NCI-H69 (cell line): ENCODE results near the gene CRMP1.
"Not testable (repeated sequence)": the region's sequence is repeated elsewhere in the genome, so short reads cannot be mapped to it uniquely, and the experiment has no call there.

Source experiments
- DNase-seq: peaks from one replicate; lab custom pipeline; 2025; lab: John Stamatoyannopoulos, UW

CRMP1 gene

DNA sequence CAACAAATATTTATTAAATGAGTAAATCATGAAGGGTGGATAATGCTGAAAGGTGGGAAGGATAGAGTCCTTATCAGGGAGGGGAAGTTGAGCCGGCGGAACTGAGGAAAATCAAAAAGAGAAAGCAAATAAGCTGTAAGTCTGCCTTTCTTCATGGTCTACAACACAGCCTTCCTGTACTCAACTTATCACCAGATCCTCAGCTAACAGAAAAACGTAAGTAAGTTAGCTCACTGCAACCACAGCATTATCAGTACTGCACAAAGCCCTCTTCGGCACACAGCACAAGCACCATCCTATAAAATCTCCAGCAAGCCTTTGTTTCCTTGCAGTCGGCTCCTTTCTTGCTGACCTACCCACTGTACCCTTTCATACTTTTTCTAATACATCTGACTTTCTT is 70.3 kb downstream of the CRMP1 start:
- no peak for DNase-seq

DNA sequence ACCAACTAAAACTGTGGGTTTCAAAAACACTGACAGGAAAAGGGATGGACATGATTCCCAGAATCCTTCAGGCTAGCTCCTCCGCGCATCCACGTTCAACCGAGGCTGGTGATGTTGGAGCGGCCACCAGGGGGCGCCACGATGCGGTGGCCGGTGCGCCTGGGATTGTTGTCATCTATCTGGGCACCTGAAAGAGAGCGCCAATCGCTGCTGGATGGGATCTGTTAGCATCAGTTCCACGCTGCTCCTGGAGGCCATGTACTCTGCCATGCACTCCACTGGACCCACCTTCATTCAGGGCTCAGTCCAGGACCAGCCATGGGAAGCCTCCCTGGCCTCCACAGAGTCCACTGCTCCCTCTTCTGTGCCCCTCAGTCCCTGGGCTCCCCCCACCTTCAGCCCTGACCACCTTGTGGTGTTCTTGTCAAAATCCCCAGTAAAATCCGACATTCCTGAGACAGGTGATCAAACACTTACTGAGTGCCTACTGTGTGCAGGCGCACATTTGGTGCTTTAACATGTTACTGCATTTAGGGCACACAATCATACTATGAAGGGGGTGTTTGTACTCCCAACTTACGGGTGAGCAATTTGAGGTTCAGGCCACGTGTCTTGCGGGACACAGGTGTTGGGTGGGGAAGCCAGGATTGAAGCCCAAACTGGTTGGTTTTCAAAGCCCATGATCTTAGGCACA is 71.1 kb downstream of the CRMP1 start:
- DNase-seq: peak; percentile 12

GRCh38 chr4:5816851-5817375 is 76.0 kb downstream of the CRMP1 start:
- no peak for DNase-seq

- DNase-seq: no peak
Observed at GRCh38 chr4:5816101-5816500, 76.8 kb downstream of the CRMP1 start.

DNA sequence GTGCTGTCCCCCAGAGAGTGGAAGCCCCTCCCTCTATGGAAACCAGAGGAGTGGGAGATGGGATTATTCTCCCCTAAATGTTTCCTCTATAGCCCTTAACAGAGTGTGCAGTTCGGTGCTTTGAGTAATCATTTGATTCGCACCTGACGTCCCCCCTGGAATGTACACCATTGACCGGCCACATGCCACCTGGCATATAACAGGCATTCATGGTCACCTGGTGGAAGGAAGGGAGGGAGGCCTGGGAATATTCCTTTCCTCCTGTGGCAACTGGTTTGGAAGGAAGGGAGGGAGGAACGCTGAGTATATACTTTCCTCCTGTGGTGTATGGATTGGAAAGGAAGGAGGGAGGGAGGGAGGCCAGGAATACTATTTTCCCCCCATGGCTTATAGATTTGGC is 77.2 kb downstream of the CRMP1 start:
- no peak for DNase-seq

DNA sequence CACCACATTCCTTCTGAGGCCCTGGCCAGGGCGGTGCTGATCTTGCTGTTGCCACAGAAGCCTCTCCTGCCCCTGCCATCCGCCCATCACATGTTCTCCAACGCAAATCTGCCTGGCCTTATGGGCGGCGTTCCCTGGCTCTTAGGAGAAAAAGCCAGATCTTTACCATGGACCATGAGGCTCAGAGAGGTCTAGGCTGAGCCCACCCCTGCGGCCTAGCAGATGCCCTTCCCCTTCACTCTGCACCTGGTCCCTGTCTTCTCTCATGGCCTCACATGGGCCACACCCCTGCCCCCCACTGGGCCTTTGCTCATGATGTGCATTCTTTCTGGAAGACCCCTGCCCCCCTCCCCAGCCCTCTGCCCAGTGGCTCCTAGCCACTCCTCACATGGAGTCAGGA is 78.5 kb downstream of the CRMP1 start:
- DNase-seq: no peak

DNA sequence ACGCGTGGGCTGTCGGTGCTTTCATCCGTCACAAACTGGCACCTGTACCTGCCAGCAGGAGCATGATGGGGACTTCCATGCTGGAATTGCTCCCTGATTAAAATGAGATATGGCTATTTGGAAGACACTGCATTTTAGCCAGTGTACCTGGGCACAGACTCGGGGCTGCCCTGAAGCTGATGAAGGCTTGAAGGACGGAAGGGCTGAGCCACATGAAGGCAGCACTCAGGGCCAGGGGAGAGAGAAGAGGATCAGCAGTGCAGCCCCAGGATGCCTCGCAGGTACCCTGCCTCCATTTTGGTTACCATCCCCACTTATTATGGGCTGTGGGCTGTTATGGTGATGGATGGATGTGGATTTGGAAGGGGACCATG is 79.0 kb downstream of the CRMP1 start:
- no peak for DNase-seq

GRCh38 chr4:5812506-5813229 is 80.2 kb downstream of the CRMP1 start:
- DNase-seq: peak; percentile 61

DNA sequence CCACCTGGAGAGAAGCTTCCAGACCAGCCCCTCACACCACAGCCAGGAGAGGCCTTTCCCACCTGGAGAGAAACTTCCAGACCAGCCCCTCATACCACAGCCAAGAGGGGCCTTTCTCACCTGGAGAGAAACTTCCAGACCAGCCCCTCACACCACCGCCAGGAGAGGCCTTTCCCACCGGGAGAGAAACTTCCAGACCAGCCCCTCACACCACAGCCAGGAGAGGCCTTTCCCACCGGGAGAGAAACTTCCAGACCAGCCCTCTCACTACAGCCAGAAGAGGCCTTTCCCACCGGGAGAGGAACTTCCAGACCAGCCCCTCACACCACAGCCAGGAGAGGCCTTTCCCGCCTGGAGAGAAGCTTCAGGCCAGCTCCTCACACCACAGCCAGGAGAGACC is 80.8 kb downstream of the CRMP1 start:
- not testable (repeated sequence) for DNase-seq

GRCh38 chr4:5810770-5811430 is 82.0 kb downstream of the CRMP1 start:
- no peak for DNase-seq

GRCh38 chr4:5810151-5810550 is 82.7 kb downstream of the CRMP1 start:
- no peak for DNase-seq

- no peak for DNase-seq
Observed at GRCh38 chr4:5809216-5809776, 83.6 kb downstream of the CRMP1 start.

DNA sequence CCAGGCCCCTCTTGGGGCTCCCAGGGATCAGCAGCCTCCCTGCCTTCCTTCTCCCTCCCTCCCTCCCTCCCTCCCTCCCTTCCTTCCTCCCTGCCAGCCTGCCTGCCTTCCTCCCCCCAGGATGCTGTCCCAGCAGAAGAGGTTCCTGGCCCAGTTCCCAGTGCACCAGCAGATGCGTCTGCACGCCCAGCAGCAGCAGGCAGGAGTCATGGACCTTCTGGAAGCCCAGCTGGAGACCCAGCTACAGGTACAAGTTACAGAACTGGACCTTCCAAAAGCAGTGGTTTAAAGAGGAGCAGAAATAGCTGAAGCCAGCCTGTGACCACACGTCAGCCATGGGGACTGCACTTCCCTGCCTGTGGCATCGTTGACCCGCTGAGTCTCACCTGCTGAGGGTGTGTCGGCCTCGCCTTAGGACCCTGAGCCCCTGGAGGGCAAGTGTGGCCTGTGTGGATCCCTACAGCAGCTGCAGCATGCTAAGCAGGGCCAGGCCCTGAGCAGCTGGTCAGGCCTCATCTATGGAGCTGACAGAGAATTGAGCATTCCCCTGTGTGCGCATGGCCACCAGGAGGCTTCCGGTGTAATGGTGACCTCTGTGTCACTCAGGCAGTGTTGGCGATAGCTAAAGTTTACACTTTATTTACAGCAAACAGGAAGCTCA is 84.7 kb downstream of the CRMP1 start:
- DNase-seq: peak; percentile 76

DNA sequence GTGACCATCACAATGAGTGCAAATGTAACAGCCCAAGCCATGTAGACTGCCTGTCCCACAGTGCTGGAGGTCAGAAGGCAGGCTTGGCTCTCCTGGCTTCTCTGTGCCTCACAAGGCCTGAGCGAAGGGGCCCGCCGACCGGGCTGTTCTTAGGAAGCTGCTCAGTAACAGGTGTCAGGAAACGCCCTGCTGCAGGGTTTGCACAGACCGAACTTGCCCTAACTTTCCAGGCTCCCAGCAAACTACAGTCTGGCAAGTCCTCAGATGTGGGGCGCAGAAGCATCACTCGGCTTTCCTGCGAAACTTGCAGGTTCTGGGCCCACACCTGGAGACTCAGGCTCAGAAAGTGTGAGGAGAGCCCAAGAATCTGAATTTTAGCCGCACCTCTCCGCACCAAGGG is 87.6 kb downstream of the CRMP1 start:
- DNase-seq: no peak

DNA sequence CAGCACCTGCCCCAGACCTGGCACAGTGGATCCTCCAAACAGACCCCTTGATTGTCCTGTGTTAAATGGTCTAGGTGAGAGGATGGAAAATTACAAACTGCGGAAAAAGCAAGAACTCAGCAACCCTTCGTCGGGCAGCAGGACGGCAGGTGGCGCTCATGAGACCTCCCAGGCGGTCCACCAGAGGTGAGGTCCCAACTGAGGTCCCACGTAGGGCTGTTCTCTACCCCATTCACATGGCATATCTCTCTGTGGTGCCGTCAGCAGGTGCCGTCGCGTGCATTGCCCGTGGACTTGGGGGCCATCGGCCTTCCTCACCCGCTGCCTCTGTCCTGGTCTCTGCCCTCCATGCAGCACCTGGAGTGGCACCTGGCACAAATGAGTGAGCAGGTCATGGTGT is 88.2 kb downstream of the CRMP1 start:
- DNase-seq: no peak

GRCh38 chr4:5802565-5802964 is 90.3 kb downstream of the CRMP1 start:
- no peak for DNase-seq

- no peak for DNase-seq
Observed at GRCh38 chr4:5801696-5802095, 91.2 kb downstream of the CRMP1 start.

- no peak for DNase-seq
Observed at GRCh38 chr4:5800496-5800895, 92.4 kb downstream of the CRMP1 start.

DNA sequence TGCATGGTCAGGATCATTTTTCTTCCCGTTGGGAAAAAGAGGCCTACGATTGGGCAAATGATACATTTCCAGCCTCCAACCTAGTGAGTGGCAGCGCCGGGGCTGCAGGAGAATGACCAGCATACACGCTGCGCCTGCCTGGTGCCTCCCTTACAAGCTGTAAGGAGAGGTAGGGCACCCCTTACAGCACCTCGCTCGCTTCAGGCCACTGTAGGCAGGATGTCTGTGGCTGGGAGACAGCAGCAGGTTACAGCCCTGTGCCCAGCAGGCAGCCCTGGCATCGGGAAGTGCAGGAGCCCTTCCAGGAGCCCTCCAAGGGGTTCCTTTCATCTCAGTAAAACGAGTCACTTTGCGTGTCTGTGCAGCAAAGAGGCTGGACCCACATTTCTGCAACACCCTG is 93.5 kb downstream of the CRMP1 start:
- DNase-seq: no peak

DNA sequence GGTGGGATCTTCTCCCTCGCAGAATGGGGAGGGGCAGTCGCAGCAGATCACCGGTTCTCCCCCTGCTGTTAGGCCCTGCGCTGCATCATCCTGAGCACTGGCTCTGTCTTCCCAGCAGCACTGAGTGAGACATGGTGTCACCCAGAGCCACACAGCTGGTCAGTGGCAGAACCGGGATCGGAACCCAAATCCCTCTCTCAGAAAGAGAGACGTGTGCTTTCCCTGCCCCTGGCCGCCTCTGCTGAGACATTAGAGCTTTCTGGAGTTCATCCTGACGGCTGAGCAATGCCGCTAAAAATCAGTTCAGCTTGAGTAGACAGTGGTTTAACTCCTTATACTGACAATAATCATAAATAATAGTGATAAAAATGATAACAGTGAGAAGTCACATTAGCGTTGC is 93.9 kb downstream of the CRMP1 start:
- DNase-seq: no peak

- DNase-seq: no peak
Observed at GRCh38 chr4:5798462-5798861, 94.4 kb downstream of the CRMP1 start.

- DNase-seq: no peak
Observed at GRCh38 chr4:5797866-5798265, 95.0 kb downstream of the CRMP1 start.
